HL-60 (cell line): ENCODE measurements around the gene TYW1.
"Not testable (repeated sequence)": the region's sequence is repeated elsewhere in the genome, so short reads cannot be mapped to it uniquely, and the experiment has no call there.

Source experiments
- POLR2AphosphoS5 ChIP-seq: IDR thresholded peaks from 2 replicates; pipeline ENCODE4 v1.6.1; 2012; ENCODE audit warnings: low read depth
- TF ChIP-seq, protein P1 (sequence below): IDR thresholded peaks from one replicate; pipeline ENCODE4 v1.5.1; 2011; ENCODE audit warnings: low read length, control low read depth, inconsistent platforms; ENCODE audit not compliant: insufficient read depth
- TF ChIP-seq, protein P2 (sequence below): IDR thresholded peaks from 2 replicates; pipeline ENCODE4 v1.6.1; 2012; ENCODE audit warnings: low read depth; ENCODE audit not compliant: insufficient replicate concordance

DNA sequence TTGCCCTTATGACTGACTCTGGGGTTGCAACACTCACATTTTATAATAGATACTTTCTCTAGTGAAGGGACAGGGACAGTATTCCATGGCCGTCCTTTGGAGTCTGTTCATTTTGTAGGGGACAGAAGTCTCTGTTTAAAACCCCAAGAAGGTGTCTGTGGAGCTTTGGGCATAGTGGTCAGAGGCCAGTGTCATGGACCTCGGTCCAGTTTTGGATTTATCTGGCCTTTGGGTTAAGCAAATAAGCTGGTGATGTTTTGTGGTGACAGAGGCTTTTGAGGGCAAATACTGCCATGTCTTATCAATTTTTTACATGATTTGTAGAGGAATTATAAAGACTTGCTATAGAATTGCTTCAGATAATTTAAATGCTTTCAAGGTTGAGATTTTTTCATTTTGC lies 50.2 kb downstream of the TYW1 start:
- TF ChIP-seq POLR2AphosphoS5: not testable (repeated sequence)
- TF ChIP-seq, protein P1, sequence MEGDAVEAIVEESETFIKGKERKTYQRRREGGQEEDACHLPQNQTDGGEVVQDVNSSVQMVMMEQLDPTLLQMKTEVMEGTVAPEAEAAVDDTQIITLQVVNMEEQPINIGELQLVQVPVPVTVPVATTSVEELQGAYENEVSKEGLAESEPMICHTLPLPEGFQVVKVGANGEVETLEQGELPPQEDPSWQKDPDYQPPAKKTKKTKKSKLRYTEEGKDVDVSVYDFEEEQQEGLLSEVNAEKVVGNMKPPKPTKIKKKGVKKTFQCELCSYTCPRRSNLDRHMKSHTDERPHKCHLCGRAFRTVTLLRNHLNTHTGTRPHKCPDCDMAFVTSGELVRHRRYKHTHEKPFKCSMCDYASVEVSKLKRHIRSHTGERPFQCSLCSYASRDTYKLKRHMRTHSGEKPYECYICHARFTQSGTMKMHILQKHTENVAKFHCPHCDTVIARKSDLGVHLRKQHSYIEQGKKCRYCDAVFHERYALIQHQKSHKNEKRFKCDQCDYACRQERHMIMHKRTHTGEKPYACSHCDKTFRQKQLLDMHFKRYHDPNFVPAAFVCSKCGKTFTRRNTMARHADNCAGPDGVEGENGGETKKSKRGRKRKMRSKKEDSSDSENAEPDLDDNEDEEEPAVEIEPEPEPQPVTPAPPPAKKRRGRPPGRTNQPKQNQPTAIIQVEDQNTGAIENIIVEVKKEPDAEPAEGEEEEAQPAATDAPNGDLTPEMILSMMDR: not testable (repeated sequence)
- TF ChIP-seq, protein P2, sequence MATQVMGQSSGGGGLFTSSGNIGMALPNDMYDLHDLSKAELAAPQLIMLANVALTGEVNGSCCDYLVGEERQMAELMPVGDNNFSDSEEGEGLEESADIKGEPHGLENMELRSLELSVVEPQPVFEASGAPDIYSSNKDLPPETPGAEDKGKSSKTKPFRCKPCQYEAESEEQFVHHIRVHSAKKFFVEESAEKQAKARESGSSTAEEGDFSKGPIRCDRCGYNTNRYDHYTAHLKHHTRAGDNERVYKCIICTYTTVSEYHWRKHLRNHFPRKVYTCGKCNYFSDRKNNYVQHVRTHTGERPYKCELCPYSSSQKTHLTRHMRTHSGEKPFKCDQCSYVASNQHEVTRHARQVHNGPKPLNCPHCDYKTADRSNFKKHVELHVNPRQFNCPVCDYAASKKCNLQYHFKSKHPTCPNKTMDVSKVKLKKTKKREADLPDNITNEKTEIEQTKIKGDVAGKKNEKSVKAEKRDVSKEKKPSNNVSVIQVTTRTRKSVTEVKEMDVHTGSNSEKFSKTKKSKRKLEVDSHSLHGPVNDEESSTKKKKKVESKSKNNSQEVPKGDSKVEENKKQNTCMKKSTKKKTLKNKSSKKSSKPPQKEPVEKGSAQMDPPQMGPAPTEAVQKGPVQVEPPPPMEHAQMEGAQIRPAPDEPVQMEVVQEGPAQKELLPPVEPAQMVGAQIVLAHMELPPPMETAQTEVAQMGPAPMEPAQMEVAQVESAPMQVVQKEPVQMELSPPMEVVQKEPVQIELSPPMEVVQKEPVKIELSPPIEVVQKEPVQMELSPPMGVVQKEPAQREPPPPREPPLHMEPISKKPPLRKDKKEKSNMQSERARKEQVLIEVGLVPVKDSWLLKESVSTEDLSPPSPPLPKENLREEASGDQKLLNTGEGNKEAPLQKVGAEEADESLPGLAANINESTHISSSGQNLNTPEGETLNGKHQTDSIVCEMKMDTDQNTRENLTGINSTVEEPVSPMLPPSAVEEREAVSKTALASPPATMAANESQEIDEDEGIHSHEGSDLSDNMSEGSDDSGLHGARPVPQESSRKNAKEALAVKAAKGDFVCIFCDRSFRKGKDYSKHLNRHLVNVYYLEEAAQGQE: not testable (repeated sequence)
